Vagina (tissue), 2 donors: ENCODE results near the gene DNAL1. TPM values are rescaled to one million over a fixed set of nuclear protein-coding genes. Genes with fewer than 3 reads are reported as not detected.

Source experiments
- DNase-seq, 2 donors: peaks; one replicate each; pipeline ENCODE4 v3.0.0-alpha.2; 2017; ENCODE audit errors: extremely low spot score in 2 of 2
- H3K27ac ChIP-seq: fragments of 200-600 bp; sonication (generic); one replicate; pipeline ENCODE4 v1.5.1; 2019
- H3K27me3 ChIP-seq: fragments of 200-600 bp; sonication (generic); one replicate; pipeline ENCODE4 v1.5.1; 2019
- H3K36me3 ChIP-seq, 2 donors: fragments of 200-600 bp; sonication (generic); one replicate each; pipeline ENCODE4 v1.5.1; 2017 to 2019
- H3K4me1 ChIP-seq: fragments of 200-600 bp; sonication (generic); one replicate; pipeline ENCODE4 v1.5.1; 2019
- H3K4me3 ChIP-seq, 2 donors: fragments of 200-600 bp; sonication (generic); 1 replicate in 1 of 2; 2 replicates in 1 of 2; pipeline ENCODE4 v1.5.1; 2016 to 2019
- H3K9me3 ChIP-seq: fragments of 200-600 bp; sonication (generic); one replicate; pipeline ENCODE4 v1.5.1; 2019
- CTCF ChIP-seq, 3 experiments: fragments of 450-650 bp in 2 of 3; fragments of 200-600 bp in 1 of 3; sonication (generic) in 1 of 3; IDR thresholded peaks; one replicate each; pipeline ENCODE4 v1.5.1; 2017 to 2019; ENCODE audit warnings: antibody characterized with exemption in 3 of 3, mild to moderate bottlenecking in 2 of 3, moderate library complexity in 2 of 3
- POLR2A ChIP-seq, 2 donors: fragments of 450-650 bp; IDR thresholded peaks; one replicate each; pipeline ENCODE4 v1.6.1; 2017; ENCODE audit warnings: antibody characterized with exemption in 2 of 2, mild to moderate bottlenecking in 2 of 2, moderate library complexity in 2 of 2
- POLR2AphosphoS5 ChIP-seq, 2 donors: sonication (generic); formaldehyde crosslinking; IDR thresholded peaks; one replicate each; pipeline ENCODE4 v1.9.0; 2017; ENCODE audit warnings: antibody characterized with exemption in 2 of 2, mild to moderate bottlenecking in 2 of 2, low read depth in 1 of 2; ENCODE audit not compliant: insufficient read depth in 1 of 2
- intact Hi-C: fragments of 100-400 bp; cut with DNase I; formaldehyde crosslinking; loops from one replicate; pipeline ENCODE4 v1.15.1; 2023
- total RNA-seq: library from RNA; depleted of rRNA; stranded (reverse); fragments of >200 nt; gene quantifications from one replicate; pipeline ENCODE4 v1.2.3, GENCODE V29; 2016

DNAL1 gene
- total RNA-seq, 1 donor from 2014 or later, result 4.7 TPM

GRCh38 chr14:73666583-73666982 lies 21.8 kb downstream of the DNAL1 start:
- Histone ChIP-seq H3K36me3 (peaks cover 0 to 4% of the 10 kb centered on the region in 2 donors), H3K9me3 (no peaks in the 10 kb centered on the region), H3K4me3 (no peak overlapping the region), H3K4me1 (no peaks in the 10 kb centered on the region), H3K27me3 (no peaks in the 10 kb centered on the region), H3K27ac (no peak overlapping the region)
- intact Hi-C loops, result no loop called here
- no peak for TF ChIP-seq CTCF (IDR thresholded peaks at IDR 0.05)
- TF ChIP-seq POLR2AphosphoS5 (IDR thresholded peaks at IDR 0.05; ENCODE audit: insufficient read depth in 1 of 2, low read depth in 1 of 2), result no peak
- no peak for TF ChIP-seq POLR2A (IDR thresholded peaks at IDR 0.05)
- DNase-seq, result no peak

GRCh38 chr14:73667854-73668253 lies 23.1 kb downstream of the DNAL1 start:
- Histone ChIP-seq H3K36me3 (no peaks in the 10 kb centered on the region), H3K9me3 (no peaks in the 10 kb centered on the region), H3K27me3 (no peaks in the 10 kb centered on the region), H3K4me3 (no peak overlapping the region), H3K27ac (no peak overlapping the region), H3K4me1 (no peaks in the 10 kb centered on the region)
- no peak for DNase-seq
- intact Hi-C loops, result no loop called here
- TF ChIP-seq POLR2AphosphoS5 (IDR thresholded peaks at IDR 0.05; ENCODE audit: insufficient read depth in 1 of 2, low read depth in 1 of 2) (no peak), POLR2A (IDR thresholded peaks at IDR 0.05) (no peak), CTCF (IDR thresholded peaks at IDR 0.05) (no peak)

GRCh38 chr14:73674986-73675385 lies 30.2 kb downstream of the DNAL1 start:
- DNase-seq, result no peak
- H3K36me3 ChIP-seq, result no peaks in the 10 kb centered on the region
- intact Hi-C loops, result no loop called here
- no peaks in the 10 kb centered on the region for H3K27me3 ChIP-seq
- no peaks in the 10 kb centered on the region for H3K9me3 ChIP-seq
- no peak overlapping the region for H3K27ac ChIP-seq
- no peak overlapping the region for H3K4me3 ChIP-seq
- TF ChIP-seq POLR2AphosphoS5 (IDR thresholded peaks at IDR 0.05; ENCODE audit: insufficient read depth in 1 of 2, low read depth in 1 of 2) (no peak), POLR2A (IDR thresholded peaks at IDR 0.05) (no peak), CTCF (IDR thresholded peaks at IDR 0.05) (no peak)
- H3K4me1 ChIP-seq, result no peaks in the 10 kb centered on the region

- no peaks in the 10 kb centered on the region for H3K4me1 ChIP-seq
- no peaks in the 10 kb centered on the region for H3K9me3 ChIP-seq
- no peaks in the 10 kb centered on the region for H3K27me3 ChIP-seq
- TF ChIP-seq POLR2A (IDR thresholded peaks at IDR 0.05) (no peak), POLR2AphosphoS5 (IDR thresholded peaks at IDR 0.05; ENCODE audit: insufficient read depth in 1 of 2, low read depth in 1 of 2) (no peak), CTCF (IDR thresholded peaks at IDR 0.05) (no peak)
- H3K27ac ChIP-seq, result no peak overlapping the region
- no peak overlapping the region for H3K4me3 ChIP-seq
- intact Hi-C loops, result no loop called here
- no peak for DNase-seq
- no peaks in the 10 kb centered on the region for H3K36me3 ChIP-seq
Observed at GRCh38 chr14:73678698-73679097, 33.9 kb downstream of the DNAL1 start.

- no peak for DNase-seq
- Histone ChIP-seq H3K9me3 (no peaks in the 10 kb centered on the region), H3K4me1 (no peaks in the 10 kb centered on the region), H3K27me3 (no peaks in the 10 kb centered on the region), H3K27ac (no peak overlapping the region), H3K36me3 (no peaks in the 10 kb centered on the region), H3K4me3 (no peak overlapping the region)
- no peak for TF ChIP-seq POLR2A (IDR thresholded peaks at IDR 0.05)
- no peak for TF ChIP-seq CTCF (IDR thresholded peaks at IDR 0.05)
- no peak for TF ChIP-seq POLR2AphosphoS5 (IDR thresholded peaks at IDR 0.05; ENCODE audit: insufficient read depth in 1 of 2, low read depth in 1 of 2)
- intact Hi-C loops, result no loop called here
Observed at GRCh38 chr14:73680821-73681220, 36.0 kb downstream of the DNAL1 start.
